Right lobe of liver (tissue), 6 donors: Measurements from ENCODE around the gene CPO. TPM values are rescaled to one million over a fixed set of nuclear protein-coding genes. Genes with fewer than 3 reads are reported as not detected.

Experiments used
- ATAC-seq, 4 donors: fragments of 200-7000 bp; cut with Tn5 transposase; one replicate each; pipeline ENCODE4 v1.9.1; 2020; ENCODE audit warnings: mild to moderate bottlenecking in 4 of 4, moderate library complexity in 4 of 4
- DNase-seq, 3 donors: peaks; one replicate each; pipeline ENCODE4 v3.0.0-alpha.2; 2020
- H3K27ac ChIP-seq, 3 donors: fragments of 200-600 bp; one replicate each; pipeline ENCODE4 v1.8.0; 2022
- H3K27me3 ChIP-seq, 2 donors: fragments of 200-600 bp; one replicate each; pipeline ENCODE4 v1.8.0; 2022
- H3K36me3 ChIP-seq, 4 donors: fragments of 200-600 bp; sonication (generic) in 1 of 4; one replicate each; pipeline versions ENCODE4 v1.5.1 to v1.8.0; 2017 to 2022; ENCODE audit warnings: control low read depth in 1 of 4
- H3K4me1 ChIP-seq, 4 donors: fragments of 200-600 bp; sonication (generic) in 1 of 4; one replicate each; pipeline versions ENCODE4 v1.5.1 to v1.8.0; 2017 to 2022; ENCODE audit warnings: control low read depth in 1 of 4
- H3K4me3 ChIP-seq, 3 donors: fragments of 200-600 bp; one replicate each; pipeline ENCODE4 v1.8.0; 2022
- H3K9me3 ChIP-seq, 4 donors: fragments of 200-600 bp; sonication (generic) in 1 of 4; one replicate each; pipeline versions ENCODE4 v1.5.1 to v1.8.0; 2017 to 2022; ENCODE audit warnings: control low read depth in 1 of 4
- POLR2A ChIP-seq: fragments of 450-650 bp; IDR thresholded peaks from one replicate; pipeline ENCODE4 v1.6.1; 2017; ENCODE audit warnings: antibody characterized with exemption, mild to moderate bottlenecking
- WGBS: methylation state at CpG from one replicate; pipeline ENCODE4 v1.1.6; 2018; ENCODE audit warnings: low coverage, low lambda C conversion rate; ENCODE audit not compliant: insufficient coverage; ENCODE audit errors: missing lambda C conversion rate; 5-methylcytosine and 5-hydroxymethylcytosine counted together
- intact Hi-C, 2 donors: fragments of 100-400 bp; cut with DNase I; formaldehyde crosslinking; loops; one replicate each; pipeline versions ENCODE4 v1.11.2 to v1.14.1; 2022
- total RNA-seq, 6 experiments: library from RNA; depleted of rRNA in 2 of 6; stranded (reverse); fragments of >200 nt in 2 of 6; fragmentation: NEBNext Ultra II Directional in 3 of 6; extraction: Animal tissue kit (Norgen Biotek cat#: 25700) in 3 of 6; gene quantifications; one replicate each; pipeline versions ENCODE4 v1.1.0 to v1.2.4, GENCODE V29; 2016 to 2023
- TF ChIP-seq, protein P1 (sequence below), 4 donors: fragments of 200-600 bp in 3 of 4; fragments of 450-650 bp in 1 of 4; IDR thresholded peaks; one replicate each; pipeline versions ENCODE4 v1.5.1 to v1.8.0; 2016 to 2022; ENCODE audit warnings: antibody characterized with exemption in 4 of 4, mild to moderate bottlenecking in 2 of 4
- donor health status: DM: no; HTN: yes; CAD: no.
- donor health status: DM: no; HTN: no; CAD: no.
- donor health status: DM: no; HTN: no; CAD: no.
- donor health status: DM: no; HTN: yes; CAD: no.
- donor health status: DM: no; HTN: yes; CAD: no.

The CPO gene
- total RNA-seq, 6 experiments from 2014 or later = 0.22 to 0.46 (median 0.34) TPM; not detected in 2

DNA sequence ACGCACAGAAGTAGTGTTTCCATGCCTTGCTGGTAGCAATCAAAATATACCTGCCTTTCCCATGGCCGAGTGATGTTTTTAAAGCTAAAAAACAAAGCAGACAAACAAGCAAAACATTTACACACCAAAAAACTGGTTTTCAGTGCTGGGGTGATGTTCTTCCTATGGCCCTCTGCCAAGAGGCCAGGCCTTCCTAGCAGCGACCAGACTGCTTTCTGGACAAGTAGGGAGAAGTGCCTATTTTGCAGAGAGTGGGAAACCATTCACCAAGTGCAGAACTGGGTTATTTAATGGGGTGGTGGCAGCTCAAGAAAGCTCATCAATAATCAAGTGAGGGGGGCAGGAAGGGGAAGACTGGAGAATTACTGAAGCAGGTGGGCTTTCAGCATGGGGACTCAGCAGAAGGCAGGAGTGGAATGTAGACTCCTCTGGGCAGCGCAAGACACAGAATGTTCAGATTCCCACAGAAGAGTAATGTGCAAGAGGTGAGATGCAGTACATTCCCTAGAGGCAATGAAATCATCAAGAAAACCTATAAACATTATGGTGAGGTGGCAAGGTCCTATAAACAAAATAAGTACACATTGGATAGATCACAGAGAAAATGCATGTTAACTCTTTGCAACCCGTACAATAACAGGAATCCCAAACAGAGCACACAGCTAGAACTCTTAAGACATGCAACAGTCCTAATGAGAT, 44.0 kb downstream of the CPO start:
- Histone ChIP-seq H3K36me3 (no peaks in the 10 kb centered on the region), H3K27ac (no peak overlapping the region), H3K4me1 (peaks cover 0 to 15% (median 0%) of the 10 kb centered on the region in 4 donors), H3K27me3 (no peaks in the 10 kb centered on the region), H3K9me3 (no peaks in the 10 kb centered on the region), H3K4me3 (no peak overlapping the region)
- ATAC-seq (peak in 2 of 4 donors; percentile 27 to 46), DNase-seq (peak in 1 of 3 donors; percentile 19)
- intact Hi-C loops = loop anchor here (5.0 to 10.0 kb wide), 3 partner anchors 179 to 489 kb away; no protein-coding TSS in a partner anchor
- TF ChIP-seq, protein P1, sequence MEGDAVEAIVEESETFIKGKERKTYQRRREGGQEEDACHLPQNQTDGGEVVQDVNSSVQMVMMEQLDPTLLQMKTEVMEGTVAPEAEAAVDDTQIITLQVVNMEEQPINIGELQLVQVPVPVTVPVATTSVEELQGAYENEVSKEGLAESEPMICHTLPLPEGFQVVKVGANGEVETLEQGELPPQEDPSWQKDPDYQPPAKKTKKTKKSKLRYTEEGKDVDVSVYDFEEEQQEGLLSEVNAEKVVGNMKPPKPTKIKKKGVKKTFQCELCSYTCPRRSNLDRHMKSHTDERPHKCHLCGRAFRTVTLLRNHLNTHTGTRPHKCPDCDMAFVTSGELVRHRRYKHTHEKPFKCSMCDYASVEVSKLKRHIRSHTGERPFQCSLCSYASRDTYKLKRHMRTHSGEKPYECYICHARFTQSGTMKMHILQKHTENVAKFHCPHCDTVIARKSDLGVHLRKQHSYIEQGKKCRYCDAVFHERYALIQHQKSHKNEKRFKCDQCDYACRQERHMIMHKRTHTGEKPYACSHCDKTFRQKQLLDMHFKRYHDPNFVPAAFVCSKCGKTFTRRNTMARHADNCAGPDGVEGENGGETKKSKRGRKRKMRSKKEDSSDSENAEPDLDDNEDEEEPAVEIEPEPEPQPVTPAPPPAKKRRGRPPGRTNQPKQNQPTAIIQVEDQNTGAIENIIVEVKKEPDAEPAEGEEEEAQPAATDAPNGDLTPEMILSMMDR (IDR thresholded peaks at IDR 0.05) = no peak
- TF ChIP-seq POLR2A = no peak
- WGBS = 35% methylated on average over 4 of the region's 5 CpGs

- Histone ChIP-seq H3K4me3 (no peak overlapping the region), H3K9me3 (no peaks in the 10 kb centered on the region), H3K27me3 (no peaks in the 10 kb centered on the region), H3K36me3 (no peaks in the 10 kb centered on the region), H3K27ac (no peak overlapping the region), H3K4me1 (peaks cover 0 to 15% (median 0%) of the 10 kb centered on the region in 4 donors)
- intact Hi-C loops = loop anchor here (5.0 to 10.0 kb wide), 3 partner anchors 179 to 488 kb away; no protein-coding TSS in a partner anchor
- WGBS = 72% methylated on average over 4 of the region's 4 CpGs
- ATAC-seq (no peak), DNase-seq (no peak)
- TF ChIP-seq POLR2A = no peak
- TF ChIP-seq, protein P1 (IDR thresholded peaks at IDR 0.05) = no peak
Observed at GRCh38 chr2:206984206-206984605, 44.9 kb downstream of the CPO start.

GRCh38 chr2:206986943-206987342, 47.6 kb downstream of the CPO start:
- Histone ChIP-seq H3K9me3 (no peaks in the 10 kb centered on the region), H3K36me3 (no peaks in the 10 kb centered on the region), H3K27me3 (no peaks in the 10 kb centered on the region), H3K27ac (no peak overlapping the region), H3K4me1 (peaks cover 0 to 10% (median 0%) of the 10 kb centered on the region in 4 donors), H3K4me3 (no peak overlapping the region)
- intact Hi-C loops = loop anchor here in 1 of 2 donors (10.0 kb wide), 2 partner anchors 182 to 478 kb away; no protein-coding TSS in a partner anchor
- no peak for TF ChIP-seq POLR2A
- TF ChIP-seq, protein P1 (IDR thresholded peaks at IDR 0.05) = no peak
- ATAC-seq (no peak), DNase-seq (no peak)

DNA sequence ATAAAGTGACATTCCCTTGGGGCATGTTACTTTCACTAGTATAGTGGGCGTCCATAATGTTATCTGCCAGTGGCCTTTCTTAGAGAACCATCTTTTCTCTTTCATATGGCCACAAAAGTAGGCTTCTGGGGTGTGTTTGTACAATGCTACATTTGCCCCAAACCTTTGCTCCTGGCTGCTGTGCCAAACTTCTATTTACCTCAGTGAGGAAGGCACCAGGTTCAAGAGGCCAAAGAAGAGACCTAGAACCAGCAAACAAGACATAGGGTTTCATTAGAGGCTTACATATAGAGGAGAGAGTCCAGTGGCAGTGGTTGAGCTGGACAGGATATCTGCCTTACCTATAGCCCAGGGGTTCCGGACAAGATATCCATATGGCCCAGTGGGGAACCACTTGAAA, 48.5 kb downstream of the CPO start:
- peaks cover 0 to 10% (median 0%) of the 10 kb centered on the region in 4 donors for H3K4me1 ChIP-seq
- no peak overlapping the region for H3K4me3 ChIP-seq
- intact Hi-C loops = loop anchor here in 1 of 2 donors (10.0 kb wide), 2 partner anchors 183 to 477 kb away; no protein-coding TSS in a partner anchor
- H3K27me3 ChIP-seq = no peaks in the 10 kb centered on the region
- no peak for TF ChIP-seq POLR2A
- TF ChIP-seq, protein P1 (IDR thresholded peaks at IDR 0.05) = no peak
- H3K36me3 ChIP-seq = no peaks in the 10 kb centered on the region
- no peak for DNase-seq
- WGBS = 100% methylated on average over 1 of the region's 2 CpGs
- no peaks in the 10 kb centered on the region for H3K9me3 ChIP-seq
- ATAC-seq = peak; percentile 25 to 81 (median 42)
- no peak overlapping the region for H3K27ac ChIP-seq
